Endothelial cell of umbilical vein (primary cell): ENCODE data around the gene PGAM2. TPM values are rescaled to one million over a fixed set of nuclear protein-coding genes. Genes with fewer than 3 reads are reported as not detected.

Experiments used
- BruUV-seq: library from RNA; stranded (reverse); fragments of 400-500 nt; replicated peaks from 2 replicates; lab custom pipeline; 2021; lab: Mats Ljungman, UMichigan
- CTCF ChIA-PET: fragments of 300-600, 350-600 bp; sonication (Branson Sonifier 250); formaldehyde crosslinking; loops from one replicate; lab custom pipeline; 2021; ENCODE audit warnings: antibody characterized with exemption, inconsistent platforms; lab: Charles Lee
- POLR2A ChIA-PET: fragments of 300-600, 350-600 bp; sonication (Branson Sonifier 250); formaldehyde crosslinking; loops from one replicate; lab custom pipeline; 2021; ENCODE audit warnings: antibody characterized with exemption, inconsistent platforms; lab: Charles Lee
- DNase-seq: peaks from one replicate; pipeline ENCODE4 v3.0.0-alpha.2; 2011; ENCODE audit warnings: low read depth, low spot score
- FAIRE-seq: peaks from 2 replicates; lab custom pipeline; 2011; peaks lifted over from hg19 to GRCh38; lab: Jason Lieb, UNC
- H2AFZ ChIP-seq: 2 replicates; pipeline ENCODE4 v1.6.0; 2012; ENCODE audit warnings: low read depth, low read length, control low read depth, inconsistent platforms
- H3K27ac ChIP-seq: 2 replicates; pipeline ENCODE4 v1.5.1; 2011; ENCODE audit warnings: low read depth, mild to moderate bottlenecking, control low read depth, low read length, moderate library complexity; ENCODE audit not compliant: insufficient read depth
- H3K27me3 ChIP-seq, 2 experiments: 2 replicates each; pipeline versions ENCODE4 v1.6.0 to v1.6.1; 2011; ENCODE audit warnings: low read length in 2 of 2, mixed read lengths in 1 of 2; ENCODE audit not compliant: control insufficient read depth in 2 of 2, insufficient read depth in 2 of 2
- H3K36me3 ChIP-seq, 2 experiments: 2 replicates in 1 of 2; 3 replicates in 1 of 2; pipeline ENCODE4 v1.5.1; 2011; ENCODE audit warnings: low read length in 2 of 2, mild to moderate bottlenecking in 1 of 2, moderate library complexity in 1 of 2; ENCODE audit not compliant: control insufficient read depth in 2 of 2, insufficient read depth in 2 of 2; ENCODE audit errors: extremely low read depth in 1 of 2
- H3K4me1 ChIP-seq: 3 replicates; pipeline ENCODE4 v1.5.1; 2011; ENCODE audit warnings: mild to moderate bottlenecking, low read length; ENCODE audit not compliant: control insufficient read depth, insufficient read depth; ENCODE audit errors: extremely low read depth
- H3K4me2 ChIP-seq: 2 replicates; pipeline ENCODE4 v1.6.1; 2011; ENCODE audit warnings: low read length, control low read depth, mixed read lengths; ENCODE audit not compliant: insufficient read depth
- H3K4me3 ChIP-seq, 3 experiments: fragments of 200-600 bp in 1 of 3; sonication (generic), shearing (Covaris generic) in 1 of 3; replicated peaks in 1 of 3; 2 replicates each; pipeline ENCODE4 v1.5.1; 2011 to 2016; ENCODE audit warnings: control low read depth in 3 of 3, low read length in 3 of 3, mild to moderate bottlenecking in 2 of 3, inconsistent platforms in 1 of 3, low read depth in 1 of 3, moderate library complexity in 1 of 3; ENCODE audit not compliant: insufficient read depth in 1 of 3
- H3K79me2 ChIP-seq: 2 replicates; pipeline ENCODE4 v1.6.0; 2012; ENCODE audit warnings: low read length, inconsistent platforms; ENCODE audit not compliant: control insufficient read depth, insufficient read depth
- H3K9ac ChIP-seq: replicated peaks from 2 replicates; pipeline ENCODE3; 2011; ENCODE audit warnings: low read length, control low read depth; ENCODE audit not compliant: insufficient read depth; ENCODE audit errors: extremely low read depth
- H3K9me1 ChIP-seq: replicated peaks from 3 replicates; pipeline ENCODE4 v1.6.0; 2011; ENCODE audit warnings: mild to moderate bottlenecking, low read length; ENCODE audit not compliant: control insufficient read depth, insufficient read depth; ENCODE audit errors: extremely low read depth
- H3K9me3 ChIP-seq: replicated peaks from 2 replicates; pipeline ENCODE4 v1.5.1; 2012; ENCODE audit warnings: low read length, inconsistent platforms; ENCODE audit not compliant: control insufficient read depth, insufficient read depth
- H4K20me1 ChIP-seq: replicated peaks from 2 replicates; pipeline ENCODE3; 2011; ENCODE audit warnings: mild to moderate bottlenecking, low read length; ENCODE audit not compliant: control insufficient read depth, insufficient read depth; ENCODE audit errors: extremely low read depth
- CTCF ChIP-seq, 2 donors: IDR thresholded peaks; 1 replicate in 1 of 2; 2 replicates in 1 of 2; pipeline ENCODE4 v1.5.1; 2011; ENCODE audit warnings: low read length in 2 of 2, mild to moderate bottlenecking in 2 of 2, moderate library complexity in 2 of 2, control low read depth in 1 of 2, inconsistent platforms in 1 of 2, low read depth in 1 of 2; ENCODE audit not compliant: insufficient read depth in 1 of 2; ENCODE audit errors: extremely low read depth in 1 of 2
- FOS ChIP-seq: IDR thresholded peaks from 2 replicates; pipeline ENCODE4 v1.6.1; 2011; ENCODE audit warnings: mild to moderate bottlenecking, low read length, moderate library complexity, borderline replicate concordance; ENCODE audit not compliant: insufficient read depth
- GATA2 ChIP-seq: IDR thresholded peaks from 2 replicates; pipeline ENCODE4 v1.7.0; 2011; ENCODE audit warnings: low read depth, mild to moderate bottlenecking, moderate library complexity, mixed read lengths, low read length; ENCODE audit not compliant: insufficient read length, insufficient read depth
- JUN ChIP-seq: IDR thresholded peaks from 2 replicates; pipeline ENCODE4 v1.6.1; 2011; ENCODE audit warnings: borderline replicate concordance, low read depth; ENCODE audit not compliant: insufficient read length, insufficient read depth
- MAX ChIP-seq: IDR thresholded peaks from 2 replicates; pipeline ENCODE4 v1.6.1; 2011; ENCODE audit not compliant: insufficient read depth, insufficient read length
- POLR2A ChIP-seq: IDR thresholded peaks from 2 replicates; pipeline ENCODE4 v1.6.1; 2012; ENCODE audit warnings: low read depth, mild to moderate bottlenecking, control low read depth, low read length
- dilution Hi-C: fragments of 300-500 bp; cut with MboI; formaldehyde crosslinking; loops from one replicate; pipeline ENCODE4 v1.15.0; 2019; ENCODE audit warnings: low sequenced_read_pairs; ENCODE audit not compliant: extremely low pct_ligation_motif_present
- intact Hi-C: fragments of 100-400 bp; cut with micrococcal nuclease; formaldehyde crosslinking; loops from one replicate; pipeline ENCODE4 v1.10.0; 2022
- polyA plus RNA-seq, 4 experiments: library from polyadenylated mRNA; depleted of rRNA in 3 of 4; stranded (reverse) in 3 of 4; unstranded in 1 of 4; fragments of >200 nt; gene quantifications; 2 replicates each; pipeline versions ENCODE4 v1.2.1 to v1.2.3, GENCODE V29; 2011 to 2012; ENCODE audit warnings: missing spikeins in 1 of 4
- total RNA-seq: library from RNA; stranded (reverse); gene quantifications from 2 replicates; pipeline ENCODE4 v1.2.3, GENCODE V29; 2021

PGAM2 gene
- total and polyA plus RNA-seq, 2 donors (not counting 3 experiments of a cell fraction or from before 2014, with no cell fraction given), result 0.19 TPM; not detected in 1

GRCh38 chr7:44085546-44085945 lies 20.2 kb upstream of the PGAM2 start:
- H3K9me1 ChIP-seq, result no peaks in the 10 kb centered on the region
- H3K9ac ChIP-seq, result no peak overlapping the region
- intact Hi-C loops (no loop called here), dilution Hi-C loops (no loop called here)
- FAIRE-seq, result no peak
- no peaks in the 10 kb centered on the region for H3K79me2 ChIP-seq
- no peak overlapping the region for H3K27ac ChIP-seq
- no peaks in the 10 kb centered on the region for H3K9me3 ChIP-seq
- H3K4me1 ChIP-seq, result peaks cover 17% of the 10 kb centered on the region
- H3K4me2 ChIP-seq, result no peak overlapping the region
- DNase-seq, result no peak
- H3K27me3 ChIP-seq, result no peaks in the 10 kb centered on the region
- H3K36me3 ChIP-seq, result no peaks in the 10 kb centered on the region
- BruUV-seq, result no TSS peak
- H4K20me1 ChIP-seq, result no peaks in the 10 kb centered on the region
- no peak overlapping the region for H2AFZ ChIP-seq
- no peak overlapping the region for H3K4me3 ChIP-seq
- ChIA-PET CTCF (interaction anchor here (0.9 to 1.3 kb wide), 2 partner anchors 13 to 38 kb away, joined by 3 to 4 read pairs; partner anchors contain the start of gene POLD2), POLR2A (no interaction called here)
- TF ChIP-seq JUN, result no peak
- no peak for TF ChIP-seq GATA2

GRCh38 chr7:44084701-44085100 lies 19.3 kb upstream of the PGAM2 start:
- H3K27ac ChIP-seq, result no peak overlapping the region
- POLR2A ChIA-PET, result no interaction called here
- dilution Hi-C loops, result no loop called here

More at GRCh38 chr7:44084701-44085100, 19.3 kb upstream of the PGAM2 start:
- Histone ChIP-seq H3K36me3 (peaks cover 0 to 2% of the 10 kb centered on the region in 2 experiments), H3K79me2 (no peaks in the 10 kb centered on the region), H3K4me3 (no peak overlapping the region), H3K4me1 (peaks cover 17% of the 10 kb centered on the region), H3K9me1 (no peaks in the 10 kb centered on the region), H3K27me3 (no peaks in the 10 kb centered on the region), H2AFZ (no peak overlapping the region), H3K9ac (no peak overlapping the region), H3K4me2 (no peak overlapping the region), H4K20me1 (no peaks in the 10 kb centered on the region), H3K9me3 (no peaks in the 10 kb centered on the region)
- intact Hi-C loops, result no loop called here
- no TSS peak for BruUV-seq
- DNase-seq, result no peak
- no peak for FAIRE-seq
- CTCF ChIA-PET, result interaction anchor here (0.9 to 1.3 kb wide), 2 partner anchors 14 to 38 kb away, joined by 3 to 4 read pairs; partner anchors contain the start of gene POLD2
- no peak for TF ChIP-seq MAX
- no peak for TF ChIP-seq FOS
- TF ChIP-seq CTCF (IDR thresholded peaks at IDR 0.05; ENCODE audit: extremely low read depth in 1 of 2, insufficient read depth in 1 of 2, low read depth in 1 of 2, low read length in 2 of 2), result no peak
- TF ChIP-seq POLR2A, result no peak
- TF ChIP-seq GATA2, result no peak
- TF ChIP-seq JUN, result no peak
